OCI-LY1 (cell line): ENCODE measurements around the gene CAB39L.

Experiments
- H2AFZ ChIP-seq: fragments of 200-600 bp; sonication (generic), shearing (Covaris generic); 2 replicates; pipeline ENCODE4 v1.6.0; 2014; ENCODE audit warnings: antibody characterized with exemption, mild to moderate bottlenecking, low read length
- H3F3A ChIP-seq: fragments of 200-600 bp; sonication (generic), shearing (Covaris generic); 2 replicates; pipeline ENCODE4 v1.6.0; 2014; ENCODE audit warnings: mild to moderate bottlenecking, antibody characterized with exemption, low read length, moderate library complexity; ENCODE audit not compliant: insufficient read depth
- H3K27ac ChIP-seq: fragments of 200-600 bp; sonication (generic); 2 replicates; pipeline ENCODE4 v1.5.1; 2014; ENCODE audit warnings: low read length, mixed run types, mild to moderate bottlenecking, low read depth; ENCODE audit not compliant: poor library complexity, severe bottlenecking
- H3K27me3 ChIP-seq: fragments of 200-600 bp; sonication (generic); 2 replicates; pipeline ENCODE4 v1.6.0; 2014; ENCODE audit warnings: antibody characterized with exemption, mild to moderate bottlenecking, low read length, moderate library complexity; ENCODE audit not compliant: insufficient read depth
- H3K36me3 ChIP-seq: fragments of 200-600 bp; sonication (generic); 2 replicates; pipeline ENCODE4 v1.6.1; 2014; ENCODE audit warnings: mild to moderate bottlenecking, antibody characterized with exemption, low read length, moderate library complexity, mixed read lengths; ENCODE audit not compliant: insufficient read depth
- H3K4me1 ChIP-seq: fragments of 200-600 bp; sonication (generic); 2 replicates; pipeline ENCODE4 v1.5.1; 2014; ENCODE audit warnings: mild to moderate bottlenecking, low read length, moderate library complexity; ENCODE audit not compliant: insufficient read depth, severe bottlenecking
- H3K4me2 ChIP-seq: fragments of 200-600 bp; sonication (generic), shearing (Covaris generic); 2 replicates; pipeline ENCODE4 v1.6.1; 2014; ENCODE audit warnings: low read length
- H3K4me3 ChIP-seq: fragments of 200-600 bp; sonication (generic); 2 replicates; pipeline ENCODE4 v1.5.1; 2014; ENCODE audit warnings: low read length, low read depth, mild to moderate bottlenecking, mixed read lengths; ENCODE audit not compliant: poor library complexity, severe bottlenecking
- H3K79me2 ChIP-seq: fragments of 200-600 bp; shearing (Covaris generic); 2 replicates; pipeline ENCODE4 v1.6.1; 2016; ENCODE audit warnings: mixed run types, low read length, mixed read lengths; ENCODE audit not compliant: insufficient read depth
- H3K9ac ChIP-seq: fragments of 200-600 bp; sonication (generic), shearing (Covaris generic); 2 replicates; pipeline ENCODE4 v1.6.1; 2014; ENCODE audit warnings: mild to moderate bottlenecking, low read length, mixed read lengths
- H3K9me2 ChIP-seq: fragments of 200-600 bp; sonication (generic), shearing (Covaris generic); 2 replicates; pipeline ENCODE4 v1.6.1; 2014; ENCODE audit warnings: low read depth, mild to moderate bottlenecking, low read length, mixed read lengths
- H3K9me3 ChIP-seq: fragments of 200-600 bp; shearing (Covaris generic); 2 replicates; pipeline ENCODE4 v1.6.1; 2014; ENCODE audit warnings: low read length, mixed read lengths
- H4K20me1 ChIP-seq: fragments of 200-600 bp; sonication (generic), shearing (Covaris generic); 2 replicates; pipeline ENCODE4 v1.6.0; 2016; ENCODE audit warnings: mild to moderate bottlenecking, low read length; ENCODE audit not compliant: insufficient read depth
- CTCF ChIP-seq: fragments of 200-600 bp; sonication (generic), shearing (Covaris generic); IDR thresholded peaks from 2 replicates; pipeline ENCODE4 v1.5.1; 2017; ENCODE audit warnings: mild to moderate bottlenecking, antibody characterized with exemption, low read length, moderate library complexity, mixed read lengths
- EZH2 ChIP-seq: fragments of 200-600 bp; sonication (generic), shearing (Covaris generic); IDR thresholded peaks from 2 replicates; pipeline ENCODE4 v1.8.0; 2017; ENCODE audit warnings: borderline replicate concordance, mixed run types, mild to moderate bottlenecking, antibody characterized with exemption, low read length, moderate library complexity, mixed read lengths

Gene CAB39L

GRCh38 chr13:49441312-49441711, 2.6 kb downstream of the CAB39L start:
- H4K20me1 ChIP-seq = no peaks in the 10 kb centered on the region
- peaks cover 38% of the 10 kb centered on the region for H3K4me1 ChIP-seq
- H3K4me2 ChIP-seq = no peak overlapping the region
- H3K27ac ChIP-seq = no peak overlapping the region
- H3K9ac ChIP-seq = no peak overlapping the region
- H3K9me2 ChIP-seq = no peaks in the 10 kb centered on the region
- H2AFZ ChIP-seq = no peak overlapping the region
- TF ChIP-seq EZH2 (no peak), CTCF (no peak)
- no peaks in the 10 kb centered on the region for H3K9me3 ChIP-seq
- peaks cover 6% of the 10 kb centered on the region for H3K79me2 ChIP-seq
- peaks cover 3% of the 10 kb centered on the region for H3K36me3 ChIP-seq
- no peak overlapping the region for H3K4me3 ChIP-seq
- no peaks in the 10 kb centered on the region for H3K27me3 ChIP-seq
- peaks cover 9% of the 10 kb centered on the region for H3F3A ChIP-seq

GRCh38 chr13:49439609-49440008, 4.3 kb downstream of the CAB39L start:
- H2AFZ ChIP-seq = no peak overlapping the region
- no peaks in the 10 kb centered on the region for H3K27me3 ChIP-seq
- no peak overlapping the region for H3K4me3 ChIP-seq
- H3K9me3 ChIP-seq = no peaks in the 10 kb centered on the region
- no peaks in the 10 kb centered on the region for H4K20me1 ChIP-seq
- peaks cover 29% of the 10 kb centered on the region for H3K4me1 ChIP-seq
- peak overlapping the region; percentile 52 for H3K27ac ChIP-seq
- no peaks in the 10 kb centered on the region for H3K9me2 ChIP-seq
- H3K79me2 ChIP-seq = no peaks in the 10 kb centered on the region
- TF ChIP-seq CTCF (no peak), EZH2 (no peak)
- peaks cover 2% of the 10 kb centered on the region; the same call in 1 of the 2 replicates for H3F3A ChIP-seq
- H3K9ac ChIP-seq = no peak overlapping the region
- no peaks in the 10 kb centered on the region for H3K36me3 ChIP-seq
- H3K4me2 ChIP-seq = peak overlapping the region; percentile 13; the same call in 1 of the 2 replicates

- Histone ChIP-seq H4K20me1 (no peaks in the 10 kb centered on the region), H2AFZ (no peak overlapping the region), H3K4me3 (no peak overlapping the region), H3K4me1 (peaks cover 20% of the 10 kb centered on the region), H3K9me3 (no peaks in the 10 kb centered on the region), H3K9me2 (no peaks in the 10 kb centered on the region), H3K79me2 (no peaks in the 10 kb centered on the region), H3K27me3 (no peaks in the 10 kb centered on the region), H3K9ac (no peak overlapping the region), H3K4me2 (no peak overlapping the region), H3K36me3 (no peaks in the 10 kb centered on the region), H3K27ac (no peak overlapping the region), H3F3A (no peaks in the 10 kb centered on the region)
- TF ChIP-seq CTCF (no peak), EZH2 (no peak)
Observed at GRCh38 chr13:49437705-49438104, 6.2 kb downstream of the CAB39L start.
